WTC11 (cell line): ENCODE data around the gene VSIR. TPM values are rescaled to one million over a fixed set of nuclear protein-coding genes. Genes with fewer than 3 reads are reported as not detected.

Experiments used
- ATAC-seq: fragments of 200-7000 bp; cut with Tn5 transposase; 2 replicates; pipeline ENCODE4 v1.10.0; 2021; ENCODE audit warnings: mild to moderate bottlenecking, moderate library complexity
- CTCF ChIA-PET: fragments of 300-600 bp; sonication (Branson Sonifier 250); formaldehyde crosslinking; loops from one replicate; lab custom pipeline; 2021; ENCODE audit warnings: antibody characterized with exemption; lab: Charles Lee
- POLR2A ChIA-PET: fragments of 350-600 bp; sonication (Branson Sonifier 250); formaldehyde crosslinking; loops from one replicate; lab custom pipeline; 2021; ENCODE audit warnings: antibody characterized with exemption; lab: Charles Lee
- DNase-seq: peaks from one replicate; pipeline ENCODE4 v3.0.0; 2021; ENCODE audit warnings: low spot score
- H3K27ac Mint-ChIP-seq: 2 replicates; pipeline ENCODE4 v1.8.0; 2021; ENCODE audit warnings: mixed read lengths
- H3K27me3 Mint-ChIP-seq: 2 replicates; pipeline ENCODE4 v1.8.0; 2021; ENCODE audit warnings: low read depth, mild to moderate bottlenecking, moderate library complexity, mixed read lengths
- H3K36me3 Mint-ChIP-seq: 2 replicates; pipeline ENCODE4 v1.8.0; 2021; ENCODE audit warnings: mixed read lengths
- H3K4me1 Mint-ChIP-seq: 2 replicates; pipeline ENCODE4 v1.8.0; 2022; ENCODE audit warnings: mixed read lengths
- H3K4me3 Mint-ChIP-seq: 2 replicates; pipeline ENCODE4 v1.8.0; 2021; ENCODE audit warnings: mild to moderate bottlenecking, moderate library complexity, mixed read lengths
- H3K9me3 Mint-ChIP-seq: 2 replicates; pipeline ENCODE4 v1.8.0; 2021; ENCODE audit warnings: mixed read lengths
- AFF4 ChIP-seq: sonication (generic); formaldehyde crosslinking; IDR thresholded peaks from 2 replicates; pipeline ENCODE4 v1.8.1; 2023; ENCODE audit warnings: mild to moderate bottlenecking, missing genetic modification reagents, borderline replicate concordance
- ATF2 ChIP-seq: sonication (generic); formaldehyde crosslinking; IDR thresholded peaks from 2 replicates; pipeline ENCODE4 v1.8.1; 2022; ENCODE audit warnings: low read depth, missing genetic modification reagents, borderline replicate concordance
- ATF3 ChIP-seq: sonication (generic); formaldehyde crosslinking; conservative IDR thresholded peaks from 2 replicates; pipeline ENCODE4 v1.8.1; 2022; ENCODE audit warnings: mild to moderate bottlenecking, missing genetic modification reagents
- ETV6 ChIP-seq: sonication (generic); formaldehyde crosslinking; IDR thresholded peaks from 2 replicates; pipeline ENCODE4 v1.8.1; 2022; ENCODE audit warnings: mild to moderate bottlenecking, missing genetic modification reagents
- FOXP4 ChIP-seq: sonication (generic); formaldehyde crosslinking; IDR thresholded peaks from 2 replicates; pipeline ENCODE4 v1.8.0; 2022; ENCODE audit warnings: mild to moderate bottlenecking, missing genetic modification reagents
- HMGXB4 ChIP-seq: sonication (generic); formaldehyde crosslinking; IDR thresholded peaks from 2 replicates; pipeline ENCODE4 v1.8.1; 2023; ENCODE audit warnings: mild to moderate bottlenecking, moderate library complexity, missing genetic modification reagents
- MYBL2 ChIP-seq: sonication (generic); formaldehyde crosslinking; IDR thresholded peaks from 2 replicates; pipeline ENCODE4 v1.8.1; 2023; ENCODE audit warnings: mild to moderate bottlenecking, moderate library complexity, missing genetic modification reagents
- NFYB ChIP-seq: sonication (generic); formaldehyde crosslinking; conservative IDR thresholded peaks from 2 replicates; pipeline ENCODE4 v1.8.0; 2022; ENCODE audit warnings: low read depth, missing genetic modification reagents
- NR3C1 ChIP-seq: sonication (generic); formaldehyde crosslinking; conservative IDR thresholded peaks from 2 replicates; pipeline ENCODE4 v1.8.1; 2023; ENCODE audit warnings: low read depth, mild to moderate bottlenecking, missing genetic modification reagents
- PRDM15 ChIP-seq: sonication (generic); formaldehyde crosslinking; IDR thresholded peaks from 2 replicates; pipeline ENCODE4 v1.8.0; 2022; ENCODE audit warnings: missing genetic modification reagents
- ZNF281 ChIP-seq: sonication (generic); formaldehyde crosslinking; IDR thresholded peaks from 2 replicates; pipeline ENCODE4 v1.8.0; 2023; ENCODE audit warnings: mild to moderate bottlenecking, missing genetic modification reagents
- ZNF532 ChIP-seq: fragments of 250-450 bp; sonication (Bioruptor Pico); IDR thresholded peaks from 2 replicates; pipeline ENCODE4 v1.9.0; 2021; ENCODE audit warnings: mild to moderate bottlenecking, borderline replicate concordance
- total RNA-seq: library from RNA; stranded (reverse); gene quantifications from 3 replicates; pipeline ENCODE4 v1.2.3, GENCODE V29; 2021

The VSIR gene
- total RNA-seq, 1 experiment from 2014 or later = 0.74 TPM

- no peak for TF ChIP-seq ZNF532
- no peak for TF ChIP-seq NR3C1
- TF ChIP-seq ZNF281 = no peak
Observed at GRCh38 chr10:71780719-71781118, 7.4 kb upstream of the VSIR start (continued).

GRCh38 chr10:71780156-71780555 lies 6.8 kb upstream of the VSIR start:
- Mint-ChIP-seq H3K9me3 (peaks cover 6% of the 10 kb centered on the region), H3K27me3 (peaks cover 4% of the 10 kb centered on the region; the same call in 1 of the 2 replicates), H3K4me3 (no peak overlapping the region), H3K4me1 (peaks cover 19% of the 10 kb centered on the region), H3K36me3 (0 out of 2 replicates have a peak, but pooled peaks cover 2% of the 10 kb centered on the region), H3K27ac (no peak overlapping the region)
- DNase-seq (no peak), ATAC-seq (no peak)
- ChIA-PET CTCF (no interaction called here), POLR2A (no interaction called here)
- no peak for TF ChIP-seq PRDM15 (CRISPR knock-in tag)
- TF ChIP-seq ATF2 = no peak
- TF ChIP-seq ETV6 (CRISPR knock-in tag) = no peak
- no peak for TF ChIP-seq MYBL2

GRCh38 chr10:71779641-71780040 lies 6.3 kb upstream of the VSIR start:
- no peak overlapping the region for H3K4me3 Mint-ChIP-seq
- no peak overlapping the region for H3K27ac Mint-ChIP-seq
- peaks cover 19% of the 10 kb centered on the region for H3K4me1 Mint-ChIP-seq
- no peak for DNase-seq
- H3K36me3 Mint-ChIP-seq = 0 out of 2 replicates have a peak, but pooled peaks cover 2% of the 10 kb centered on the region
- ChIA-PET POLR2A (no interaction called here), CTCF (no interaction called here)
- no peak for ATAC-seq
- H3K9me3 Mint-ChIP-seq = peaks cover 6% of the 10 kb centered on the region
- H3K27me3 Mint-ChIP-seq = peaks cover 5% of the 10 kb centered on the region
- TF ChIP-seq ATF3 (CRISPR knock-in tag) (no peak), HMGXB4 (CRISPR knock-in tag) (no peak), FOXP4 (no peak), NFYB (no peak), AFF4 (no peak)
